GM21390 (cell line): ENCODE results near the gene PEX16.

Source experiments
- ATAC-seq: cut with Tn5 transposase; IDR thresholded peaks from one replicate; pipeline ENCODE4 v1.9.1; 2021; ENCODE audit not compliant: unreplicated experiment

PEX16 gene

GRCh38 chr11:45879803-45880686 lies 37.6 kb downstream of the PEX16 start:
- no peak for ATAC-seq

GRCh38 chr11:45877845-45878244 lies 39.8 kb downstream of the PEX16 start:
- ATAC-seq: no peak

- ATAC-seq: no peak
These were observed 40.5 kb downstream of the PEX16 start for GRCh38 chr11:45877221-45877620.

- no peak for ATAC-seq
These were observed 41.3 kb downstream of the PEX16 start for GRCh38 chr11:45876401-45876800.

- no peak for ATAC-seq
These were observed 44.9 kb downstream of the PEX16 start for GRCh38 chr11:45872651-45873356.

- no peak for ATAC-seq
These were observed 46.0 kb downstream of the PEX16 start for GRCh38 chr11:45871638-45872037.

GRCh38 chr11:45870706-45871105 lies 47.0 kb downstream of the PEX16 start:
- no peak for ATAC-seq

GRCh38 chr11:45869551-45869950 lies 48.1 kb downstream of the PEX16 start:
- ATAC-seq: no peak

- no peak for ATAC-seq
These were observed 53.6 kb downstream of the PEX16 start for GRCh38 chr11:45864041-45864440.

- ATAC-seq: no peak
These were observed 56.7 kb downstream of the PEX16 start for GRCh38 chr11:45860764-45861510.

- no peak for ATAC-seq
These were observed 57.3 kb downstream of the PEX16 start for GRCh38 chr11:45860348-45860747.
